ENCODE results near the gene COL8A1. TPM values are rescaled to one million over a fixed set of nuclear protein-coding genes. Genes with fewer than 3 reads are reported as not detected.

COL8A1 gene
- total RNA-seq, 1 experiment from 2014 or later = 0.87 TPM

DNA sequence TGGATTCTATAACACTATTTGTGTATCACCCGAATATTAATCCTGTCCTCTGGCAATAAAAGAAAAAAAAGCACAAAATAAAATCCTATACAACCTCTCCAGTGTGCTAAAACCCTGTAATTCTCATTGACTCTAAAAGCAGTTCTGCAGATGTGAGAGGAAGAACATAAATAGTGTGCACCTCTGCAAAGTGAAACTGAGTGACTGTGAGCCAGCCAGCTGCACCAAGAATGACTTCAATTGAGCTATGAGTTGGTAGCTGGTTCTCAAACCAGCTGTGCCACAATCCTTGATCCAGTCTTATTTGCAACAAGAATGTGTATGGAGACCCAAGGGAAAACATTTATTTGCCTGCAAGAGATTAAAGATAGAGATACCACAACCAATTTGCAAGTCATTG is 31.2 kb upstream of the COL8A1 start (continued):
- TF ChIP-seq ZNF317 (CRISPR knock-in tag; IDR thresholded peaks at IDR 0.05; ENCODE audit: borderline replicate concordance, low read depth) (no peak), ELF4 (CRISPR knock-in tag; IDR thresholded peaks at IDR 0.05; ENCODE audit: low read depth) (no peak), JAZF1 (CRISPR knock-in tag; IDR thresholded peaks at IDR 0.05) (no peak)
- TF ChIP-seq, protein P1, sequence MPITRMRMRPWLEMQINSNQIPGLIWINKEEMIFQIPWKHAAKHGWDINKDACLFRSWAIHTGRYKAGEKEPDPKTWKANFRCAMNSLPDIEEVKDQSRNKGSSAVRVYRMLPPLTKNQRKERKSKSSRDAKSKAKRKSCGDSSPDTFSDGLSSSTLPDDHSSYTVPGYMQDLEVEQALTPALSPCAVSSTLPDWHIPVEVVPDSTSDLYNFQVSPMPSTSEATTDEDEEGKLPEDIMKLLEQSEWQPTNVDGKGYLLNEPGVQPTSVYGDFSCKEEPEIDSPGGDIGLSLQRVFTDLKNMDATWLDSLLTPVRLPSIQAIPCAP (CRISPR knock-in tag; IDR thresholded peaks at IDR 0.05) = no peak

DNA sequence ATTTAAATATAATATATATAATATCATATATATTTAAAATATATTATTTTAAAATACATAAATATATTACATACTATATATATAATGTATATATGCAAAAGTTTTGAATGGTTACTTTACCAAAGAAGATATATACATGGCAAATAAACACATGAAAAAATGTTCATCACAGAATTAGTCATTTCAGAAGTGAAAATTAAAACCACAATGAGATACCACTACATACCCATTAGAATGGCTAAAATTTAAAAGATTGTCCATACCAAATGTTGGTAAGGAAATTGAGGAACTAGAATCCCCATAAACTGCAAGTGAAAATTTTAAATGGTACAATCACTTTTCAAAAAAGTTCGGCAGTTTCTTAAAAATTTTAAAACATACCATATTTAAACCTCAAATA is 23.6 kb upstream of the COL8A1 start:
- Mint-ChIP-seq H3K36me3 (no peaks in the 10 kb centered on the region), H3K9me3 (peaks cover 17% of the 10 kb centered on the region), H3K27me3 (ENCODE audit: low read depth) (no peaks in the 10 kb centered on the region), H3K4me3 (no peak overlapping the region), H3K4me1 (no peaks in the 10 kb centered on the region), H3K27ac (no peak overlapping the region)
- TF ChIP-seq EMX1 (CRISPR knock-in tag; IDR thresholded peaks at IDR 0.05) = no peak
- TF ChIP-seq, protein P2, sequence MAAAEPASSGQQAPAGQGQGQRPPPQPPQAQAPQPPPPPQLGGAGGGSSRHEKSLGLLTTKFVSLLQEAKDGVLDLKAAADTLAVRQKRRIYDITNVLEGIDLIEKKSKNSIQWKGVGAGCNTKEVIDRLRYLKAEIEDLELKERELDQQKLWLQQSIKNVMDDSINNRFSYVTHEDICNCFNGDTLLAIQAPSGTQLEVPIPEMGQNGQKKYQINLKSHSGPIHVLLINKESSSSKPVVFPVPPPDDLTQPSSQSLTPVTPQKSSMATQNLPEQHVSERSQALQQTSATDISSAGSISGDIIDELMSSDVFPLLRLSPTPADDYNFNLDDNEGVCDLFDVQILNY (CRISPR knock-in tag; IDR thresholded peaks at IDR 0.05) = no peak
- peak; percentile 79; the same call in 1 of the 2 replicates for TF ChIP-seq HMGA2 (CRISPR knock-in tag; IDR thresholded peaks at IDR 0.05)
- TF ChIP-seq, protein P3, sequence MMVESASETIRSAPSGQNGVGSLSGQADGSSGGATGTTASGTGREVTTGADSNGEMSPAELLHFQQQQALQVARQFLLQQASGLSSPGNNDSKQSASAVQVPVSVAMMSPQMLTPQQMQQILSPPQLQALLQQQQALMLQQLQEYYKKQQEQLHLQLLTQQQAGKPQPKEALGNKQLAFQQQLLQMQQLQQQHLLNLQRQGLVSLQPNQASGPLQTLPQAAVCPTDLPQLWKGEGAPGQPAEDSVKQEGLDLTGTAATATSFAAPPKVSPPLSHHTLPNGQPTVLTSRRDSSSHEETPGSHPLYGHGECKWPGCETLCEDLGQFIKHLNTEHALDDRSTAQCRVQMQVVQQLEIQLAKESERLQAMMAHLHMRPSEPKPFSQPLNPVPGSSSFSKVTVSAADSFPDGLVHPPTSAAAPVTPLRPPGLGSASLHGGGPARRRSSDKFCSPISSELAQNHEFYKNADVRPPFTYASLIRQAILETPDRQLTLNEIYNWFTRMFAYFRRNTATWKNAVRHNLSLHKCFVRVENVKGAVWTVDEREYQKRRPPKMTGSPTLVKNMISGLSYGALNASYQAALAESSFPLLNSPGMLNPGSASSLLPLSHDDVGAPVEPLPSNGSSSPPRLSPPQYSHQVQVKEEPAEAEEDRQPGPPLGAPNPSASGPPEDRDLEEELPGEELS (CRISPR knock-in tag; IDR thresholded peaks at IDR 0.05) = no peak
- TF ChIP-seq, protein P4, sequence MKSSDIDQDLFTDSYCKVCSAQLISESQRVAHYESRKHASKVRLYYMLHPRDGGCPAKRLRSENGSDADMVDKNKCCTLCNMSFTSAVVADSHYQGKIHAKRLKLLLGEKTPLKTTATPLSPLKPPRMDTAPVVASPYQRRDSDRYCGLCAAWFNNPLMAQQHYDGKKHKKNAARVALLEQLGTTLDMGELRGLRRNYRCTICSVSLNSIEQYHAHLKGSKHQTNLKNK (CRISPR knock-in tag; IDR thresholded peaks at IDR 0.05) = no peak
- TF ChIP-seq, protein P5, sequence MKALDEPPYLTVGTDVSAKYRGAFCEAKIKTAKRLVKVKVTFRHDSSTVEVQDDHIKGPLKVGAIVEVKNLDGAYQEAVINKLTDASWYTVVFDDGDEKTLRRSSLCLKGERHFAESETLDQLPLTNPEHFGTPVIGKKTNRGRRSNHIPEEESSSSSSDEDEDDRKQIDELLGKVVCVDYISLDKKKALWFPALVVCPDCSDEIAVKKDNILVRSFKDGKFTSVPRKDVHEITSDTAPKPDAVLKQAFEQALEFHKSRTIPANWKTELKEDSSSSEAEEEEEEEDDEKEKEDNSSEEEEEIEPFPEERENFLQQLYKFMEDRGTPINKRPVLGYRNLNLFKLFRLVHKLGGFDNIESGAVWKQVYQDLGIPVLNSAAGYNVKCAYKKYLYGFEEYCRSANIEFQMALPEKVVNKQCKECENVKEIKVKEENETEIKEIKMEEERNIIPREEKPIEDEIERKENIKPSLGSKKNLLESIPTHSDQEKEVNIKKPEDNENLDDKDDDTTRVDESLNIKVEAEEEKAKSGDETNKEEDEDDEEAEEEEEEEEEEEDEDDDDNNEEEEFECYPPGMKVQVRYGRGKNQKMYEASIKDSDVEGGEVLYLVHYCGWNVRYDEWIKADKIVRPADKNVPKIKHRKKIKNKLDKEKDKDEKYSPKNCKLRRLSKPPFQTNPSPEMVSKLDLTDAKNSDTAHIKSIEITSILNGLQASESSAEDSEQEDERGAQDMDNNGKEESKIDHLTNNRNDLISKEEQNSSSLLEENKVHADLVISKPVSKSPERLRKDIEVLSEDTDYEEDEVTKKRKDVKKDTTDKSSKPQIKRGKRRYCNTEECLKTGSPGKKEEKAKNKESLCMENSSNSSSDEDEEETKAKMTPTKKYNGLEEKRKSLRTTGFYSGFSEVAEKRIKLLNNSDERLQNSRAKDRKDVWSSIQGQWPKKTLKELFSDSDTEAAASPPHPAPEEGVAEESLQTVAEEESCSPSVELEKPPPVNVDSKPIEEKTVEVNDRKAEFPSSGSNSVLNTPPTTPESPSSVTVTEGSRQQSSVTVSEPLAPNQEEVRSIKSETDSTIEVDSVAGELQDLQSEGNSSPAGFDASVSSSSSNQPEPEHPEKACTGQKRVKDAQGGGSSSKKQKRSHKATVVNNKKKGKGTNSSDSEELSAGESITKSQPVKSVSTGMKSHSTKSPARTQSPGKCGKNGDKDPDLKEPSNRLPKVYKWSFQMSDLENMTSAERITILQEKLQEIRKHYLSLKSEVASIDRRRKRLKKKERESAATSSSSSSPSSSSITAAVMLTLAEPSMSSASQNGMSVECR (CRISPR knock-in tag; IDR thresholded peaks at IDR 0.05; ENCODE audit: borderline replicate concordance) = no peak
- ChIA-PET POLR2A (no interaction called here), CTCF (no interaction called here)
- no peak for ATAC-seq
- DNase-seq (ENCODE audit: low spot score) = no peak

DNA sequence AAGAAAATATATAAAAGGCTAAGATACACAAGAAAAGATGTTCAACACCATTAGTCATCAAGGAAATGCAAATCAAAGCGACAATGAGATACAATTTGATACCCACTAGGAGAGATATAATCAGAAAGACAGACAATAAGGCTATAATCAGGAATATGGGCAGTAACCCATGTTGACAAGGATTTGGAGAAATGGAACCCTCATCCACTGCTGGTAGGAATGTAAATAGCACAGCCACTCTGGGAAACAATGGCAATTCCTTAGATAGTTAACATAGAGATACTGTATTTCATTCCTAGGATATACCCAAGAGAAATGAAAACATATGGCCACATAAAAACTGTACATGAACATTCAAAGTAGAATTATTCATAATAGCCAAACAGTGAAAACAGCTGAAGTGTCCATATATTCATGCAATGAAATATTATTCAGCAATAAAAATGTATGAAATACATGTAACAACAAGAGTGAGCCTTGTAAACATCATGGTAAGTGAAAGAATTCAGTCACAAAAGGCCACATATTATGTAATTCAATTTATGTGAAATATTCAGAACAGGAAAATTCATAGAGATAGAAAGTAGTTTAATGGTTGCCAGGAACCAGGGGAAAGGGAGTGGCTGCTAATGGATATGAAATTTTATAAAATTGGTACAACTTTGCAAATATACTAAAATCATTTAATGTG is 18.2 kb upstream of the COL8A1 start:
- Mint-ChIP-seq H3K9me3 (peaks cover 13% of the 10 kb centered on the region), H3K4me3 (no peak overlapping the region), H3K27me3 (ENCODE audit: low read depth) (no peaks in the 10 kb centered on the region), H3K4me1 (no peaks in the 10 kb centered on the region), H3K27ac (no peak overlapping the region), H3K36me3 (no peaks in the 10 kb centered on the region)
- POLR2A ChIA-PET = no interaction called here
- DNase-seq (ENCODE audit: low spot score) = no peak
- ATAC-seq = peak; percentile 69
- CTCF ChIA-PET = no interaction called here
- TF ChIP-seq ZNF219 (CRISPR knock-in tag; IDR thresholded peaks at IDR 0.05; ENCODE audit: borderline replicate concordance) (no peak), NFATC4 (CRISPR knock-in tag; IDR thresholded peaks at IDR 0.05) (no peak), TEAD1 (CRISPR knock-in tag; IDR thresholded peaks at IDR 0.05) (no peak)
- TF ChIP-seq, protein P6, sequence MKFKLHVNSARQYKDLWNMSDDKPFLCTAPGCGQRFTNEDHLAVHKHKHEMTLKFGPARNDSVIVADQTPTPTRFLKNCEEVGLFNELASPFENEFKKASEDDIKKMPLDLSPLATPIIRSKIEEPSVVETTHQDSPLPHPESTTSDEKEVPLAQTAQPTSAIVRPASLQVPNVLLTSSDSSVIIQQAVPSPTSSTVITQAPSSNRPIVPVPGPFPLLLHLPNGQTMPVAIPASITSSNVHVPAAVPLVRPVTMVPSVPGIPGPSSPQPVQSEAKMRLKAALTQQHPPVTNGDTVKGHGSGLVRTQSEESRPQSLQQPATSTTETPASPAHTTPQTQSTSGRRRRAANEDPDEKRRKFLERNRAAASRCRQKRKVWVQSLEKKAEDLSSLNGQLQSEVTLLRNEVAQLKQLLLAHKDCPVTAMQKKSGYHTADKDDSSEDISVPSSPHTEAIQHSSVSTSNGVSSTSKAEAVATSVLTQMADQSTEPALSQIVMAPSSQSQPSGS (CRISPR knock-in tag; IDR thresholded peaks at IDR 0.05; ENCODE audit: borderline replicate concordance, low read depth) = no peak
- TF ChIP-seq, protein P7, sequence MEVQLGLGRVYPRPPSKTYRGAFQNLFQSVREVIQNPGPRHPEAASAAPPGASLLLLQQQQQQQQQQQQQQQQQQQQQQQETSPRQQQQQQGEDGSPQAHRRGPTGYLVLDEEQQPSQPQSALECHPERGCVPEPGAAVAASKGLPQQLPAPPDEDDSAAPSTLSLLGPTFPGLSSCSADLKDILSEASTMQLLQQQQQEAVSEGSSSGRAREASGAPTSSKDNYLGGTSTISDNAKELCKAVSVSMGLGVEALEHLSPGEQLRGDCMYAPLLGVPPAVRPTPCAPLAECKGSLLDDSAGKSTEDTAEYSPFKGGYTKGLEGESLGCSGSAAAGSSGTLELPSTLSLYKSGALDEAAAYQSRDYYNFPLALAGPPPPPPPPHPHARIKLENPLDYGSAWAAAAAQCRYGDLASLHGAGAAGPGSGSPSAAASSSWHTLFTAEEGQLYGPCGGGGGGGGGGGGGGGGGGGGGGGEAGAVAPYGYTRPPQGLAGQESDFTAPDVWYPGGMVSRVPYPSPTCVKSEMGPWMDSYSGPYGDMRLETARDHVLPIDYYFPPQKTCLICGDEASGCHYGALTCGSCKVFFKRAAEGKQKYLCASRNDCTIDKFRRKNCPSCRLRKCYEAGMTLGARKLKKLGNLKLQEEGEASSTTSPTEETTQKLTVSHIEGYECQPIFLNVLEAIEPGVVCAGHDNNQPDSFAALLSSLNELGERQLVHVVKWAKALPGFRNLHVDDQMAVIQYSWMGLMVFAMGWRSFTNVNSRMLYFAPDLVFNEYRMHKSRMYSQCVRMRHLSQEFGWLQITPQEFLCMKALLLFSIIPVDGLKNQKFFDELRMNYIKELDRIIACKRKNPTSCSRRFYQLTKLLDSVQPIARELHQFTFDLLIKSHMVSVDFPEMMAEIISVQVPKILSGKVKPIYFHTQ (CRISPR knock-in tag; IDR thresholded peaks at IDR 0.05) = no peak
- TF ChIP-seq, protein P8, sequence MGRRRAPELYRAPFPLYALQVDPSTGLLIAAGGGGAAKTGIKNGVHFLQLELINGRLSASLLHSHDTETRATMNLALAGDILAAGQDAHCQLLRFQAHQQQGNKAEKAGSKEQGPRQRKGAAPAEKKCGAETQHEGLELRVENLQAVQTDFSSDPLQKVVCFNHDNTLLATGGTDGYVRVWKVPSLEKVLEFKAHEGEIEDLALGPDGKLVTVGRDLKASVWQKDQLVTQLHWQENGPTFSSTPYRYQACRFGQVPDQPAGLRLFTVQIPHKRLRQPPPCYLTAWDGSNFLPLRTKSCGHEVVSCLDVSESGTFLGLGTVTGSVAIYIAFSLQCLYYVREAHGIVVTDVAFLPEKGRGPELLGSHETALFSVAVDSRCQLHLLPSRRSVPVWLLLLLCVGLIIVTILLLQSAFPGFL (CRISPR knock-in tag; IDR thresholded peaks at IDR 0.05; ENCODE audit: borderline replicate concordance) = no peak

Measured in WTC11 (cell line).